Hematopoietic multipotent progenitor cell treated with erythropoietin and hydrocortisone succinate and interleukin-3 and kit ligand, for 8 days (in vitro differentiated cells): ENCODE measurements around the gene MICAL3.

Experiments used
- DNase-seq: peaks from one replicate; pipeline ENCODE4 v3.0.0-alpha.2; 2015

MICAL3 gene

DNA sequence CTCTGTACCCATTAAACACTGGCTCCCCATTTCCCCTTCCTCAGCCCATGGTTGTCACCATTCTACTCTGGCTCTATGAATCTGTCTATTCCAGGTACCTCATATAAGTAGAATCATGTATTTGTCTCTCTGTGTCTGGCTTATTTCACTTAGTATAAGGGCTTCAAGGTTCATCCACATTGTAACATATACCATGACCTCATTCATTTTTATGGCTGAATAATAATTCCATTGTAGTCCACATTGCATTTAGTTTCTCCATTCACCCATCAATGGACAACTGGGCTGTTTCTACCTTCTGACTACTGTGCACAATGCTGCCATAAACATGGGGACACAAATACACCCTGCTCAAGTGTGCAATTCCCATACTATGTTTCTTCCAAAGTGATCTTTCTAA, 97.3 kb downstream of the MICAL3 start:
- DNase-seq = no peak

DNA sequence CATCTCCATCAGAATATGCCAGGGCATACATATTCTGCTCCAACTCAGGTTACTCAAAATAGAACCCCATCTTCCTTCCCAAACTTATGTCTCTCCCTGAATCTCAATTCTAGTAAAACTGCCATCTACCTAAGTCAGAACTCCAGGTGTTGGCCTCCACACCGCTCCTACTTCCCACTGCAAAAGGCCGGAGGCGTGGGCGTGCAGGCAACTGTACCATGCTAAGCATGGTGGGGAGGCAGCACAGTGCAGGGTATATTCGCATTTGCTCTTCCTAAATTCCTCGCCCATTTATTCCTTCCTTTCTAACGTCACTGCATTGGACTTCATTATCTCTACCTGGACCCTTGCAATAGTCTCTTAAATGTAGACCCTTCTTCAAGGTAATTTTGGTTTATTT, 97.8 kb downstream of the MICAL3 start:
- DNase-seq = no peak

DNA sequence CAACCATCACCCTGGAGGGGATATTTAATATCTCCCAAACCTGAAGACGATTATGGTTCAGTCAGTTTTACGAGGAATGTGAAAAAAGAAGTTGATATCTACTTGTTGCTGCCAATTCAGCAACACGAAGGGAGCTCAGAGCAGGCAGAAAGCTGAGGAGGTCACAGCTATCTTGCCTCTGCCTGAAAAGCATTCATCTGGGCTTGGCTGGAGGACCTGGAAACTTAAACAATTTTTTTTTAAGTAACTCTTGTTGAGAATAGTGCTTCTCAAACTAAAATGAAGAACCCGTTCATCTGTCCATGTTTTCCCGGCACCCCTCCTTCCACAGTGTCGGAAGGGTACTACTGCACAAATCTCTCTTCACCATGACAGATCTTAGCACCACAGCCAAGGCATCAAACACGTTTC, 98.9 kb downstream of the MICAL3 start:
- no peak for DNase-seq

DNA sequence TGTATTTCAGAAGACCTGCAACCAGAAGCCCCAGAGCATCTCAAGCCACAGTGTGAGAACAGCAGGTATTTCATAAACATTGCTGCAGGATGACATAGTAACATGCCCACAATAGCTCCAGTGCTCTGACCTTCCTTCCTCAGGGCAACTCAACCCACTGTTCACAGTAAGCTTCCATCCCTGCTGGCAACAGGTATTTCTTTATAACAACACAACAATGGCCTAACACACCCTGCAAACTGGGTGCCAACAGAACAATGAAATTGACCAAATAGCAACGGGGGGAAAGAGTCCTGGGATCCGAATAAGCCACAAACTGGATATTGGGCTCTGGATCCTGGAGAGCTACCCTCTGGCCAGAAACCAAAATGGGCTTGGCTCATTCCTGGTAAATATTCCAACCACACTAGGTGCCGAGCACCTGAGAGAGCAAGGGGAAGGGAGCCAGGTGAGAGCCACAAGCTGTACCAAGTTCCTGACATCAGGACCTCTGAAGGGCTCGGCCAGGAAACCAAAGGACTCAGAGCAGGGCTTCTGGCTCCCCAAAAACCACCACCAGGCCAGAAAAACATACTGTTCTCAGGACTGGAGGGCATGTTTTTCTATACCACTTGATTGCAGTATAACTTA, 99.5 kb downstream of the MICAL3 start:
- DNase-seq = no peak

DNA sequence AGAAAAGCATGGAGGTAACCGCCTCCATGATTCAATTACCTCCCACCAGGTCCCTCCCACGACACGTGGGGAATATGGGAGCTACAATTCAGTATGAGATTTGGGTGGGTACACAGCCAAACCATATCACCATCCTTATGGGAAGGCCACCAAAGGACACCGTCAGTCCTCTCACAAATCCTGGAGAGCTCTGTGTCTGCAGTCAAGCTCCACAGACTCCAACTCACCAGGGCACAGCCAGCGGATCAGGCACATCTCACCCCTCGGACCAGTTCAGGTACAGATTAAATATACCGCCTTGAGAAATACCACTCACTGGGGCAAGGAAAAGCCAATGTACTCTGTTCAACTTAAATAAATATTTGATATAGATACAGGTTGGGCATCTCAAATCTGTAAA, 100.3 kb downstream of the MICAL3 start:
- DNase-seq = no peak

DNA sequence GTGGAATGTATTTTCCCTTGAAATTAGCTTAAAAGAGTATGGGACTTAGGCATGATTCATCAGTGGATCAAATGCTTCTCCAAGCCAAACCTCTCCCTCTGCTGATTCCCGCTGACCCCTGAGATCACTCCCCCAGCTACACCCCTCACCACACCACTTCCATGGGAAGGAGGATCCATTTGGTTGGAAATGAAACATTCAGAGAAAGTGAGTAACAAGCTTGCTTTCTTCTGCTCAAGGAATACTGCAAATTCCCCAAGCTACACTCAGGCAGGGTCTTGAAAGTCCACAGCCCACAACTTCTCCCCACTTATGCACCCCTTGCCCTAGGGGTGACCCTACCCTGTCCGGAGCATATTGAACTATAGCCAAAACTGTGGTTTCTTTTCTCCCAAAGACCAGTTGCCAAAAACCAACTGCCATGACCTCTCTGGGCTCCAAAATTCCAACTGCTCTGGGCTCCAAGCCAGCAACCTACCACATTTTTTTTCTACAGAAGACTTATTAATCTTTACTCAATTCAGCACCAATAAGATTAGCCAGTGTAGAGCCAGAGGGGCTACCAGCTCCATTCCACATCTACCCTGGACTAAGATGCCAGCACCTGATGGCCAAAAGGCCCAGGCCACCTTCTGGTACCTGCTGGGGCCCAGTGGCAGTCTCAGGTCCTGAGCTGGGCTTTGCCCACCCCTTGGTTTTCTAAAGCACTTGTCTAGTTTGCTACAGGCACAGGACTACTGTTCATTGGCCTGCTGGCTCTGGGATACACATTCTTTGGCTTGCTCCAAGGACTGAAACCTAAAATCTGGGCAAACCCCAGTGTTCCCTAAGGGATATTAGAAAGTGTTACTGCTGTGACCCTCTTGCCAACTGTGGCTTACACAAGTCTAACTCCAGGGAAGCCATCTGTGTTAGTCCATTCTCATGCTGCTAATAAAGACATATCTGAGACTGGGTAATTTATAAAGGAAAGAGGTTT, 101.1 kb downstream of the MICAL3 start:
- DNase-seq = peak; percentile 67

- DNase-seq = no peak
These were observed 102.2 kb downstream of the MICAL3 start for GRCh38 chr22:17921871-17922821.

DNA sequence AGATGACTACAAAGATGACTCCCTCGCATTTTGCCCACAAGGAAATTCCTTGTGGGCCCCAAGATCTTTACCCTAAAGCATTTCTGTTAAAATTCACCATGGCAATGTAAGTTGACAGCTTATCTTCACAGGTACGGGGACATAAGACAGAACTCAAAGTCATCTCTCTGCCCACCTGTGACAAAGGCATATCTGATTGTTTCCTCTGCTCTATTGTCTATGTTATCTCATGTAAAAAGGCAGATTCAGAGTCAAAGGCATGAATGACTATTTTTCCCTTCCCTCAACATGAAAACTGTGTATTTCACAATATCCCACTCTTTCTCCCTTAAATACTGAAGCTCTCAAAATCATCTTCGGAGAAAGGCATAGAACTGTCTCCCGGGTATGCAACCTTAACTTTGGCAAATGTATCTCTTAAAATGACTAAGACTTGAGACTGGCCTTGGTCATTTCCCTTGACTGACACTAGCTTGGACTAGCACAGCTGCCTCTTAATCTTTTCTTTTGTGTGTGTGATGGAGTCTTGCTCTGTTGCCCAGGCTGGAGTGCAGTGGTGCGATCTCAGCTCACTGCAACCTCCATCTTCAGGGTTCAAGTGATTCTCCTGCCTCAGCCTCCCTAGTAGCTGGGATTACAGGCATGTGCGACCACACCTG, 103.2 kb downstream of the MICAL3 start:
- DNase-seq = peak; percentile 37

GRCh38 chr22:17920145-17920605, 104.2 kb downstream of the MICAL3 start:
- DNase-seq = peak; percentile 84

DNA sequence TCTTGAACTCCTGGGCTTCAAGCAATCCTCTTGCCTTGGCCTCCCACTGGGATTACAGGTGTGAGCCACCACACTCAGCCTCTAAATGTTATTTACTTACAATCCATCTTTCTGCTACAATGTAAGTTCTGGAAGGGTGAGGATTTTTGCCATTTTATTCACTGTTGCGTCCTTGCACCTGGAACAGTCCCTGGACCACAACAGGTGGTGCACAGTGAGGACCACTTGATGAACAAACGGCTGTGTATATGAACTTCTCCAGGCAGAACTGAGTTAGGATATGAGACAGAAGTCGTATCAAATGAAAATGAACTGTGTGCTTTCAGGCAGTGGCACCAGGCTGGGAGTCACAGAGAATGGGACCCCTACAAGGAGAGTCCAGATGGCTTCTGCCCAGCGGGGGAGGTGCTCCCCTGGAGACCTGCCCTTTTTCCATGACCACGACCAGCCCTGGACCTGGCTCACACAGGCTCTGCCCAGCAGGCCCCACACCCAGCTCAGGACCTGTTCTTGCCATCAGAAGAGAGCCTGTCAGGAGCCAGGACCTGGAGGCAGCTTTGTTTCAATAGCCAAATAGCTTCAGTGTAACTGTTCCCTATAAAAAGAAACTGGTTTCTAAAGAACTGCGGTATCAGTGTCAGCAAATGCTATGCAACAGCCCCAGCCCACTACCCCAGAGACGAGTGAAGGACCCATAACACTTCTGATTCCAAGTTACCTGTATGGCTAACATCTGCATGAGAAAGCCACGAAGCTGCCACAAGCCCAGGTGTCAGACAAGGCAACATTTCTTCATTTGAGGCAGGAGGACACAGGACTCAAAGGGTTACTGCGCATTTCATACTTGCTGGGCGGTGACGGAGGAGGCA, 104.9 kb downstream of the MICAL3 start:
- no peak for DNase-seq

- DNase-seq = no peak
These were observed 105.5 kb downstream of the MICAL3 start for GRCh38 chr22:17918840-17919239.

- peak; percentile 91 for DNase-seq
These were observed 106.8 kb downstream of the MICAL3 start for GRCh38 chr22:17917490-17917983.

GRCh38 chr22:17916226-17916889, 108.0 kb downstream of the MICAL3 start:
- DNase-seq = peak; percentile 56

GRCh38 chr22:17915676-17916075, 108.7 kb downstream of the MICAL3 start:
- no peak for DNase-seq

- DNase-seq = no peak
These were observed 109.2 kb downstream of the MICAL3 start for GRCh38 chr22:17915188-17915587.

DNA sequence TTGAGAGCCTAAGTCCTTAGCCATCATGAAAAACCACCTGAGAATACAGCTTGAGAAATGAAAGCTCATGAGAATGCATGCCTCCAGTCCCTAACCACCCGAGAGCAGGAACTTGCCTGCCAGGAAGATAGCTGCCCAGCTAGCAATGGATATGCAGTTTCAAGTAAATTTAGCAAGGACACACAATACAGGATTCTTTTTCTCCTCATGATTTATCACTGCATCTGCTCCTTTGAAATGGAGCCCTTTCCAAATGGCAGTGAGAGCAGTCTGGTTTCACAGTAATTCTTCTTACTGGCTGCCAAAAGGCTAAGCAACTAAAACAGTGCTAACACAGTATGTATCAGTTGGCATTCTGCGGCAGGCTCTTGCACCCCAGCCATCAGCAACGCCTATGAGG, 109.9 kb downstream of the MICAL3 start:
- DNase-seq = no peak

DNA sequence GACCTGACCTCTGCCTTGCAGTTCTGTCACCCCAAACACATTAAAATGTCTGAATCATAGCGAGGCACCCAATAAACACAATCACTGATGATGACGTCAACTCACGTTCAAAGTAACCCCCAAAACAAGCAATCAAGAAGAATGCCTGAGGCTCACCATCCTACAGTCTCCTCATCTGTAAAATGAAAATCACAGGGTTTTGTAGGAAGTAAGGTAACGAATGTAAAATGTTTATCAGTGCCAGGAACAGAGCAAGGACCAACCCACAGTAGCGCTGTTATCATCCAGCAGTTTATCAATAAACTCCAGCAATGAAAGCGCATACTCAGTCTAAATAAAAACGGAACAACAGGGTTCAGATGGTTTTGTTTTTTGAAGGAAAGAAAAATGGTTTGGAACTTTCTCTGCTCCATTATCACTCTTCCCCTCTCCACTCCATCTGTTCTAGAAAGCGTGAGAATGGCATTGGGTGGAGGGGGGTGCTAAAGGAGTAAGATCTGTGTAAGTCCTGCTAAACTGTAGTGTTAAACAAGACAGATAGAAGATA, 110.5 kb downstream of the MICAL3 start:
- peak; percentile 76 for DNase-seq

- no peak for DNase-seq
These were observed 111.2 kb downstream of the MICAL3 start for GRCh38 chr22:17912945-17913721.

DNA sequence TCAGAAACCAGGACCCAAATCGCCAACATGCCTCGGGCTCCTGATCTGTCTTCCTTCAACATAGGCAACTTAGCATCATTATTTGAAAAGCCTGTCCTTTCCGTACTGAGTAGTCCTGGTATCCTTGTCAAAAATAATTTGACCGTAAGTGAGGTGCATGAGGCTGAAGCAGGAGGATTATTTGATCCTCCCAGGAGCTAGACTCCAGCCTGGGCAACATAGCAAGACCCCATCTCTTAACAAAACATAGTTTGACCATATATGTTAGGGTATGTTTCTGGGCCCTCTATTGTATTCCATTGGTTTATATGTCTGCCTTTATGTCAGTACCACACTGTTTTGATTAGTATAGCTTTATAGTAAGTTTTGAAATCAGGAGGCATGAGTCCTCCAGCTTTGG, 112.5 kb downstream of the MICAL3 start:
- DNase-seq = no peak
